Uterus (tissue), 2 donors: ENCODE data around the gene MYLK3.

Source experiments
- POLR2A ChIP-seq, 2 donors: fragments of 450-650 bp; IDR thresholded peaks; one replicate each; pipeline ENCODE4 v1.6.1; 2016; ENCODE audit warnings: antibody characterized with exemption in 2 of 2, mild to moderate bottlenecking in 1 of 2, moderate library complexity in 1 of 2
- TF ChIP-seq, protein P1 (sequence below), 4 experiments: fragments of 200-600 bp in 2 of 4; fragments of 450-650 bp in 2 of 4; sonication (generic) in 2 of 4; IDR thresholded peaks; one replicate each; pipeline ENCODE4 v1.5.1; 2016 to 2019; ENCODE audit warnings: antibody characterized with exemption in 4 of 4, mild to moderate bottlenecking in 2 of 4, moderate library complexity in 1 of 4

GRCh38 chr16:46763147-46763546 is 15.0 kb upstream of the MYLK3 start:
- TF ChIP-seq, protein P1, sequence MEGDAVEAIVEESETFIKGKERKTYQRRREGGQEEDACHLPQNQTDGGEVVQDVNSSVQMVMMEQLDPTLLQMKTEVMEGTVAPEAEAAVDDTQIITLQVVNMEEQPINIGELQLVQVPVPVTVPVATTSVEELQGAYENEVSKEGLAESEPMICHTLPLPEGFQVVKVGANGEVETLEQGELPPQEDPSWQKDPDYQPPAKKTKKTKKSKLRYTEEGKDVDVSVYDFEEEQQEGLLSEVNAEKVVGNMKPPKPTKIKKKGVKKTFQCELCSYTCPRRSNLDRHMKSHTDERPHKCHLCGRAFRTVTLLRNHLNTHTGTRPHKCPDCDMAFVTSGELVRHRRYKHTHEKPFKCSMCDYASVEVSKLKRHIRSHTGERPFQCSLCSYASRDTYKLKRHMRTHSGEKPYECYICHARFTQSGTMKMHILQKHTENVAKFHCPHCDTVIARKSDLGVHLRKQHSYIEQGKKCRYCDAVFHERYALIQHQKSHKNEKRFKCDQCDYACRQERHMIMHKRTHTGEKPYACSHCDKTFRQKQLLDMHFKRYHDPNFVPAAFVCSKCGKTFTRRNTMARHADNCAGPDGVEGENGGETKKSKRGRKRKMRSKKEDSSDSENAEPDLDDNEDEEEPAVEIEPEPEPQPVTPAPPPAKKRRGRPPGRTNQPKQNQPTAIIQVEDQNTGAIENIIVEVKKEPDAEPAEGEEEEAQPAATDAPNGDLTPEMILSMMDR (IDR thresholded peaks at IDR 0.05): no peak
- TF ChIP-seq POLR2A (IDR thresholded peaks at IDR 0.05): no peak
